PC-9 (cell line): ENCODE results near the gene MRPS11.

Source experiments
- EZH2 ChIP-seq: fragments of 200-600 bp; sonication (generic); IDR thresholded peaks from 2 replicates; pipeline ENCODE4 v1.8.0; 2017; ENCODE audit warnings: antibody characterized with exemption, low read depth
- TF ChIP-seq, protein P1 (sequence below): fragments of 200-600 bp; sonication (generic); conservative IDR thresholded peaks from 2 replicates; pipeline ENCODE4 v1.6.1; 2017; ENCODE audit warnings: mixed run types, antibody characterized with exemption, mild to moderate bottlenecking, moderate library complexity

- TF ChIP-seq, protein P1, sequence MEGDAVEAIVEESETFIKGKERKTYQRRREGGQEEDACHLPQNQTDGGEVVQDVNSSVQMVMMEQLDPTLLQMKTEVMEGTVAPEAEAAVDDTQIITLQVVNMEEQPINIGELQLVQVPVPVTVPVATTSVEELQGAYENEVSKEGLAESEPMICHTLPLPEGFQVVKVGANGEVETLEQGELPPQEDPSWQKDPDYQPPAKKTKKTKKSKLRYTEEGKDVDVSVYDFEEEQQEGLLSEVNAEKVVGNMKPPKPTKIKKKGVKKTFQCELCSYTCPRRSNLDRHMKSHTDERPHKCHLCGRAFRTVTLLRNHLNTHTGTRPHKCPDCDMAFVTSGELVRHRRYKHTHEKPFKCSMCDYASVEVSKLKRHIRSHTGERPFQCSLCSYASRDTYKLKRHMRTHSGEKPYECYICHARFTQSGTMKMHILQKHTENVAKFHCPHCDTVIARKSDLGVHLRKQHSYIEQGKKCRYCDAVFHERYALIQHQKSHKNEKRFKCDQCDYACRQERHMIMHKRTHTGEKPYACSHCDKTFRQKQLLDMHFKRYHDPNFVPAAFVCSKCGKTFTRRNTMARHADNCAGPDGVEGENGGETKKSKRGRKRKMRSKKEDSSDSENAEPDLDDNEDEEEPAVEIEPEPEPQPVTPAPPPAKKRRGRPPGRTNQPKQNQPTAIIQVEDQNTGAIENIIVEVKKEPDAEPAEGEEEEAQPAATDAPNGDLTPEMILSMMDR, result peak; percentile 88
- no peak for TF ChIP-seq EZH2
Measured at GRCh38 chr15:88450125-88450798, 17.2 kb upstream of the MRPS11 start.
